K562 (cell line): ENCODE results near the gene ACAP3. TPM values are rescaled to one million over a fixed set of nuclear protein-coding genes. Genes with fewer than 3 reads are reported as not detected.

Source experiments
- ATAC-seq: fragments of 200-7000 bp; cut with Tn5 transposase; 3 replicates; pipeline ENCODE4 v1.9.1; 2020; ENCODE audit warnings: moderate library complexity
- BruUV-seq: library from RNA; stranded (reverse); fragments of 400-500 nt; replicated peaks from 2 replicates; lab custom pipeline; 2021; lab: Mats Ljungman, UMichigan
- CTCF ChIA-PET: fragments of 300-600 bp; formaldehyde crosslinking; extraction: SDS; loops from one replicate; lab custom pipeline; 2021; ENCODE audit warnings: low intra/inter-chr PET ratio; lab: Yijun Ruan, JAX
- POLR2A ChIA-PET: fragments of 300-600, 350-650 bp; sonication (Branson Sonifier 250); formaldehyde crosslinking; extraction: SDS; loops from one replicate; lab custom pipeline; 2021; ENCODE audit warnings: antibody characterized with exemption, inconsistent platforms; lab: Yijun Ruan, JAX
- DNase-seq, 4 experiments: peaks; one replicate each; pipeline versions ENCODE4 v3.0.0 to v3.0.0-alpha.2; 2011 to 2018; ENCODE audit warnings: low spot score in 3 of 4, mixed read lengths in 3 of 4; ENCODE audit errors: extremely low read depth in 1 of 4
- FAIRE-seq: peaks from 2 replicates; lab custom pipeline; 2011; peaks lifted over from hg19 to GRCh38; lab: Jason Lieb, UNC
- H2AFZ ChIP-seq: 2 replicates; pipeline ENCODE4 v1.6.0; 2011; ENCODE audit warnings: low read depth, low read length, control low read depth, inconsistent platforms
- H3K27ac ChIP-seq: fragments of 200-600 bp; 3 replicates; pipeline ENCODE4 v1.8.0; 2011; ENCODE audit warnings: low read depth, mild to moderate bottlenecking, control low read depth, inconsistent platforms, low read length, moderate library complexity, mixed read lengths; ENCODE audit errors: extremely low read depth
- H3K27me3 ChIP-seq, 2 experiments: fragments of 300-600 bp in 1 of 2; 2 replicates in 1 of 2; 3 replicates in 1 of 2; pipeline versions ENCODE4 v1.6.0 to v1.8.0; 2011; ENCODE audit warnings: inconsistent platforms in 2 of 2, low read length in 2 of 2, mild to moderate bottlenecking in 1 of 2, mixed read lengths in 1 of 2, moderate library complexity in 1 of 2; ENCODE audit not compliant: control insufficient read depth in 2 of 2, insufficient read depth in 2 of 2
- H3K36me3 ChIP-seq: fragments of 300-600 bp; 3 replicates; pipeline ENCODE4 v1.8.0; 2011; ENCODE audit warnings: mild to moderate bottlenecking, low read length, inconsistent platforms; ENCODE audit not compliant: control insufficient read depth, insufficient read depth
- H3K4me1 ChIP-seq, 2 experiments: fragments of 200-600 bp in 1 of 2; replicated peaks in 1 of 2; 2 replicates in 1 of 2; 3 replicates in 1 of 2; pipeline versions ENCODE4 v1.5.1 to v1.8.0; 2011; ENCODE audit warnings: inconsistent platforms in 2 of 2, low read length in 2 of 2, mild to moderate bottlenecking in 1 of 2, mixed read lengths in 1 of 2, moderate library complexity in 1 of 2; ENCODE audit not compliant: control insufficient read depth in 2 of 2, insufficient read depth in 2 of 2
- H3K4me2 ChIP-seq: 2 replicates; pipeline ENCODE4 v1.6.1; 2011; ENCODE audit warnings: low read length, control low read depth, inconsistent platforms, mixed read lengths; ENCODE audit not compliant: insufficient read depth
- H3K4me3 ChIP-seq: fragments of 200-600 bp; sonication (generic), shearing (Covaris generic); 2 replicates; pipeline ENCODE4 v1.5.1; 2016; ENCODE audit warnings: control low read depth, inconsistent platforms
- H3K79me2 ChIP-seq: fragments of 200-600 bp; 3 replicates; pipeline ENCODE4 v1.8.0; 2011; ENCODE audit warnings: low read length, inconsistent platforms; ENCODE audit not compliant: control insufficient read depth, insufficient read depth
- H3K9ac ChIP-seq, 2 experiments: 2 replicates each; pipeline versions ENCODE4 v1.6.0 to v1.6.1; 2011; ENCODE audit warnings: low read depth in 2 of 2, low read length in 2 of 2, control low read depth in 1 of 2, inconsistent platforms in 1 of 2, mild to moderate bottlenecking in 1 of 2, mixed read lengths in 1 of 2; ENCODE audit not compliant: insufficient read depth in 1 of 2
- H3K9me1 ChIP-seq: one replicate; pipeline ENCODE4 v1.6.0; 2011; ENCODE audit warnings: inconsistent platforms, mild to moderate bottlenecking, low read length, moderate library complexity; ENCODE audit not compliant: control insufficient read depth, insufficient read depth
- H3K9me3 ChIP-seq: replicated peaks from 2 replicates; pipeline ENCODE4 v1.5.1; 2011; ENCODE audit warnings: low read depth, low read length, inconsistent platforms; ENCODE audit not compliant: control insufficient read depth, insufficient read depth
- H4K20me1 ChIP-seq: replicated peaks from 2 replicates; pipeline ENCODE4 v1.6.1; 2011; ENCODE audit warnings: low read length, inconsistent platforms, mixed read lengths; ENCODE audit not compliant: control insufficient read depth, insufficient read depth
- FIP1L1 ChIP-seq: fragments of 200-400 bp; formaldehyde crosslinking; IDR thresholded peaks from 2 replicates; pipeline ENCODE4 v1.6.1; 2018; ENCODE audit warnings: mild to moderate bottlenecking, low read depth, low read length; ENCODE audit not compliant: poor library complexity, severe bottlenecking
- WGBS: fragments of 100-300 bp; shearing (Covaris generic); methylation state at CpG from one replicate; pipeline ENCODE4 v1.1.6; 2016; ENCODE audit warnings: low coverage, mixed read lengths; ENCODE audit not compliant: insufficient coverage; ENCODE audit errors: missing lambda C conversion rate; 5-methylcytosine and 5-hydroxymethylcytosine counted together
- in situ Hi-C: fragments of 300-500 bp; cut with MboI; formaldehyde crosslinking; loops from 4 replicates; pipeline ENCODE4 v1.15.0; 2018; ENCODE audit warnings: inconsistent platforms, mixed read lengths
- intact Hi-C: fragments of 100-400 bp; cut with micrococcal nuclease; formaldehyde crosslinking; loops from 2 replicates; pipeline ENCODE4 v1.14.2; 2022
- polyA plus RNA-seq, 8 experiments: library from polyadenylated mRNA; depleted of rRNA in 4 of 8; stranded (reverse) in 5 of 8; unstranded in 3 of 8; fragments of >200 nt; fragmentation: Nextera tagmentation in 2 of 8; fragmentation: Illumina TruSeq in 1 of 8; extraction: Ambion mirVana in 2 of 8; extraction: Trizol in 1 of 8; gene quantifications; 2 replicates each; pipeline versions ENCODE4 v1.2.1 to v1.2.3, GENCODE V29; 2011 to 2014; ENCODE audit warnings: inconsistent platforms in 1 of 8, missing spikeins in 1 of 8
- total RNA-seq, 7 experiments: library from RNA; depleted of rRNA in 6 of 7; stranded (reverse); fragments of >200 nt in 6 of 7; fragmentation: Illumina TruSeq in 2 of 7; extraction: Trizol in 2 of 7; gene quantifications; 2 replicates each; pipeline versions ENCODE4 v1.2.1 to v1.2.3, GENCODE V29; 2011 to 2021; ENCODE audit warnings: low replicate concordance in 1 of 7
- TF ChIP-seq, protein P1 (sequence below), 2 experiments: fragments of 250-450 bp in 1 of 2; fragments of 450-650 bp in 1 of 2; sonication (Bioruptor Pico) in 1 of 2; IDR thresholded peaks; 2 replicates each; pipeline versions ENCODE4 v1.6.1 to v1.8.0; 2016 to 2021; ENCODE audit warnings: mild to moderate bottlenecking in 2 of 2, moderate library complexity in 2 of 2, missing compliant biosample characterization in 1 of 2, missing genetic modification characterization in 1 of 2

ACAP3 gene
- total and polyA plus RNA-seq, 9 of the 15 experiments (the other 6 are each of a cell fraction or from before 2014, with no cell fraction given) = 0.01 to 49.0 (median 12.0) TPM

- Histone ChIP-seq H3K9me1 (peaks cover 3% of the 10 kb centered on the region), H3K4me1 (peaks cover 0 to 69% of the 10 kb centered on the region in 2 experiments; a peak in 3 of 5 replicates), H2AFZ (no peak overlapping the region), H3K4me3 (no peak overlapping the region), H3K27ac (no peak overlapping the region), H4K20me1 (peaks cover 4% of the 10 kb centered on the region; the same call in 1 of the 2 replicates), H3K9ac (no peak overlapping the region; a peak in 1 of 4 replicates), H3K27me3 (peaks cover 2 to 33% of the 10 kb centered on the region in 2 experiments; a peak in 3 of 5 replicates), H3K9me3 (no peaks in the 10 kb centered on the region), H3K79me2 (no peaks in the 10 kb centered on the region), H3K36me3 (no peaks in the 10 kb centered on the region), H3K4me2 (no peak overlapping the region)
- ChIA-PET POLR2A (interaction anchor here (2.3 kb wide), 1 partner anchor 9 kb away, joined by 6 read pairs; no protein-coding TSS in a partner anchor), CTCF (no interaction called here)
- DNase-seq = no peak
- TF ChIP-seq FIP1L1 = peak; percentile 20
- TF ChIP-seq, protein P1, sequence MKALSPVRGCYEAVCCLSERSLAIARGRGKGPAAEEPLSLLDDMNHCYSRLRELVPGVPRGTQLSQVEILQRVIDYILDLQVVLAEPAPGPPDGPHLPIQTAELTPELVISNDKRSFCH (CRISPR knock-in tag; IDR thresholded peaks at IDR 0.05) = no peak
- TF ChIP-seq, protein P1 (tag; IDR thresholded peaks at IDR 0.05) = no peak
- 49% methylated on average over 17 of the region's 22 CpGs for WGBS
- intact Hi-C loops = no loop called here
- FAIRE-seq = no peak
- no TSS peak for BruUV-seq
- no peak; the same call in 2 of the 3 replicates for ATAC-seq
- in situ Hi-C loops = no loop called here
Observed at GRCh38 chr1:1285102-1285571, 22.6 kb downstream of the ACAP3 start.
